Endothelial cell of umbilical vein (primary cell): Measurements from ENCODE around the gene ZNF407. TPM values are rescaled to one million over a fixed set of nuclear protein-coding genes. Genes with fewer than 3 reads are reported as not detected.

Experiments
- BruUV-seq: library from RNA; stranded (reverse); fragments of 400-500 nt; replicated peaks from 2 replicates; lab custom pipeline; 2021; lab: Mats Ljungman, UMichigan
- CTCF ChIA-PET: fragments of 300-600, 350-600 bp; sonication (Branson Sonifier 250); formaldehyde crosslinking; loops from one replicate; lab custom pipeline; 2021; ENCODE audit warnings: antibody characterized with exemption, inconsistent platforms; lab: Charles Lee
- POLR2A ChIA-PET: fragments of 300-600, 350-600 bp; sonication (Branson Sonifier 250); formaldehyde crosslinking; loops from one replicate; lab custom pipeline; 2021; ENCODE audit warnings: antibody characterized with exemption, inconsistent platforms; lab: Charles Lee
- DNase-seq: peaks from one replicate; pipeline ENCODE4 v3.0.0-alpha.2; 2011; ENCODE audit warnings: low read depth, low spot score
- FAIRE-seq: peaks from 2 replicates; lab custom pipeline; 2011; peaks lifted over from hg19 to GRCh38; lab: Jason Lieb, UNC
- H2AFZ ChIP-seq: 2 replicates; pipeline ENCODE4 v1.6.0; 2012; ENCODE audit warnings: low read depth, low read length, control low read depth, inconsistent platforms
- H3K27ac ChIP-seq: 2 replicates; pipeline ENCODE4 v1.5.1; 2011; ENCODE audit warnings: low read depth, mild to moderate bottlenecking, control low read depth, low read length, moderate library complexity; ENCODE audit not compliant: insufficient read depth
- H3K27me3 ChIP-seq, 2 experiments: 2 replicates each; pipeline versions ENCODE4 v1.6.0 to v1.6.1; 2011; ENCODE audit warnings: low read length in 2 of 2, mixed read lengths in 1 of 2; ENCODE audit not compliant: control insufficient read depth in 2 of 2, insufficient read depth in 2 of 2
- H3K36me3 ChIP-seq, 2 experiments: 2 replicates in 1 of 2; 3 replicates in 1 of 2; pipeline ENCODE4 v1.5.1; 2011; ENCODE audit warnings: low read length in 2 of 2, mild to moderate bottlenecking in 1 of 2, moderate library complexity in 1 of 2; ENCODE audit not compliant: control insufficient read depth in 2 of 2, insufficient read depth in 2 of 2; ENCODE audit errors: extremely low read depth in 1 of 2
- H3K4me1 ChIP-seq: 3 replicates; pipeline ENCODE4 v1.5.1; 2011; ENCODE audit warnings: mild to moderate bottlenecking, low read length; ENCODE audit not compliant: control insufficient read depth, insufficient read depth; ENCODE audit errors: extremely low read depth
- H3K4me2 ChIP-seq: 2 replicates; pipeline ENCODE4 v1.6.1; 2011; ENCODE audit warnings: low read length, control low read depth, mixed read lengths; ENCODE audit not compliant: insufficient read depth
- H3K4me3 ChIP-seq, 3 experiments: fragments of 200-600 bp in 1 of 3; sonication (generic), shearing (Covaris generic) in 1 of 3; replicated peaks in 1 of 3; 2 replicates each; pipeline ENCODE4 v1.5.1; 2011 to 2016; ENCODE audit warnings: control low read depth in 3 of 3, low read length in 3 of 3, mild to moderate bottlenecking in 2 of 3, inconsistent platforms in 1 of 3, low read depth in 1 of 3, moderate library complexity in 1 of 3; ENCODE audit not compliant: insufficient read depth in 1 of 3
- H3K79me2 ChIP-seq: 2 replicates; pipeline ENCODE4 v1.6.0; 2012; ENCODE audit warnings: low read length, inconsistent platforms; ENCODE audit not compliant: control insufficient read depth, insufficient read depth
- H3K9ac ChIP-seq: replicated peaks from 2 replicates; pipeline ENCODE3; 2011; ENCODE audit warnings: low read length, control low read depth; ENCODE audit not compliant: insufficient read depth; ENCODE audit errors: extremely low read depth
- H3K9me1 ChIP-seq: replicated peaks from 3 replicates; pipeline ENCODE4 v1.6.0; 2011; ENCODE audit warnings: mild to moderate bottlenecking, low read length; ENCODE audit not compliant: control insufficient read depth, insufficient read depth; ENCODE audit errors: extremely low read depth
- H3K9me3 ChIP-seq: replicated peaks from 2 replicates; pipeline ENCODE4 v1.5.1; 2012; ENCODE audit warnings: low read length, inconsistent platforms; ENCODE audit not compliant: control insufficient read depth, insufficient read depth
- H4K20me1 ChIP-seq: replicated peaks from 2 replicates; pipeline ENCODE3; 2011; ENCODE audit warnings: mild to moderate bottlenecking, low read length; ENCODE audit not compliant: control insufficient read depth, insufficient read depth; ENCODE audit errors: extremely low read depth
- CTCF ChIP-seq, 2 donors: IDR thresholded peaks; 1 replicate in 1 of 2; 2 replicates in 1 of 2; pipeline ENCODE4 v1.5.1; 2011; ENCODE audit warnings: low read length in 2 of 2, mild to moderate bottlenecking in 2 of 2, moderate library complexity in 2 of 2, control low read depth in 1 of 2, inconsistent platforms in 1 of 2, low read depth in 1 of 2; ENCODE audit not compliant: insufficient read depth in 1 of 2; ENCODE audit errors: extremely low read depth in 1 of 2
- EZH2 ChIP-seq: IDR thresholded peaks from 2 replicates; pipeline ENCODE4 v1.6.1; 2012; ENCODE audit warnings: borderline replicate concordance, low read depth, mild to moderate bottlenecking, moderate library complexity, low read length, inconsistent platforms; ENCODE audit not compliant: severe bottlenecking
- FOS ChIP-seq: IDR thresholded peaks from 2 replicates; pipeline ENCODE4 v1.6.1; 2011; ENCODE audit warnings: mild to moderate bottlenecking, low read length, moderate library complexity, borderline replicate concordance; ENCODE audit not compliant: insufficient read depth
- GATA2 ChIP-seq: IDR thresholded peaks from 2 replicates; pipeline ENCODE4 v1.7.0; 2011; ENCODE audit warnings: low read depth, mild to moderate bottlenecking, moderate library complexity, mixed read lengths, low read length; ENCODE audit not compliant: insufficient read length, insufficient read depth
- JUN ChIP-seq: IDR thresholded peaks from 2 replicates; pipeline ENCODE4 v1.6.1; 2011; ENCODE audit warnings: borderline replicate concordance, low read depth; ENCODE audit not compliant: insufficient read length, insufficient read depth
- MAX ChIP-seq: IDR thresholded peaks from 2 replicates; pipeline ENCODE4 v1.6.1; 2011; ENCODE audit not compliant: insufficient read depth, insufficient read length
- MYC ChIP-seq: IDR thresholded peaks from one replicate; pipeline ENCODE4 v1.6.1; 2011; ENCODE audit warnings: mild to moderate bottlenecking, low read depth, low read length
- POLR2A ChIP-seq: IDR thresholded peaks from 2 replicates; pipeline ENCODE4 v1.6.1; 2012; ENCODE audit warnings: low read depth, mild to moderate bottlenecking, control low read depth, low read length
- POLR2AphosphoS5 ChIP-seq: IDR thresholded peaks from 2 replicates; pipeline ENCODE4 v1.6.1; 2012; ENCODE audit warnings: low read depth, mild to moderate bottlenecking, control low read depth, low read length, moderate library complexity; ENCODE audit not compliant: insufficient read depth
- dilution Hi-C: fragments of 300-500 bp; cut with MboI; formaldehyde crosslinking; loops from one replicate; pipeline ENCODE4 v1.15.0; 2019; ENCODE audit warnings: low sequenced_read_pairs; ENCODE audit not compliant: extremely low pct_ligation_motif_present
- intact Hi-C: fragments of 100-400 bp; cut with micrococcal nuclease; formaldehyde crosslinking; loops from one replicate; pipeline ENCODE4 v1.10.0; 2022
- polyA plus RNA-seq, 4 experiments: library from polyadenylated mRNA; depleted of rRNA in 3 of 4; stranded (reverse) in 3 of 4; unstranded in 1 of 4; fragments of >200 nt; gene quantifications; 2 replicates each; pipeline versions ENCODE4 v1.2.1 to v1.2.3, GENCODE V29; 2011 to 2012; ENCODE audit warnings: missing spikeins in 1 of 4
- total RNA-seq: library from RNA; stranded (reverse); gene quantifications from 2 replicates; pipeline ENCODE4 v1.2.3, GENCODE V29; 2021

Gene ZNF407
- total and polyA plus RNA-seq, 2 donors (not counting 3 experiments of a cell fraction or from before 2014, with no cell fraction given) = 3.8 to 20.1 TPM

- intact Hi-C loops = no loop called here
- H3K36me3 ChIP-seq = no peaks in the 10 kb centered on the region
- no peak overlapping the region for H3K4me2 ChIP-seq
- no peaks in the 10 kb centered on the region for H3K9me1 ChIP-seq
- DNase-seq (no peak), FAIRE-seq (no peak)
- TF ChIP-seq FOS = no peak
- no peak for TF ChIP-seq CTCF (IDR thresholded peaks at IDR 0.05; ENCODE audit: extremely low read depth in 1 of 2, insufficient read depth in 1 of 2, low read depth in 1 of 2, low read length in 2 of 2)
- no peak for TF ChIP-seq MYC
- TF ChIP-seq MAX = no peak
- TF ChIP-seq POLR2AphosphoS5 = no peak
- TF ChIP-seq JUN = no peak
- TF ChIP-seq POLR2A = no peak
- no peak for TF ChIP-seq GATA2
- no peak for TF ChIP-seq EZH2
- no peaks in the 10 kb centered on the region for H3K79me2 ChIP-seq
- CTCF ChIA-PET = interaction anchor here (1.0 kb wide), 1 partner anchor 19 kb away, joined by 4 read pairs; no protein-coding TSS in a partner anchor
- H4K20me1 ChIP-seq = no peaks in the 10 kb centered on the region
- no peaks in the 10 kb centered on the region for H3K27me3 ChIP-seq
- no peak overlapping the region for H3K27ac ChIP-seq
- BruUV-seq = no TSS peak
- dilution Hi-C loops = no loop called here
- POLR2A ChIA-PET = no interaction called here
- peaks cover 2% of the 10 kb centered on the region for H3K4me1 ChIP-seq
- H2AFZ ChIP-seq = no peak overlapping the region
- no peaks in the 10 kb centered on the region for H3K9me3 ChIP-seq
- no peak overlapping the region for H3K4me3 ChIP-seq
- no peak overlapping the region for H3K9ac ChIP-seq
Measured at GRCh38 chr18:74944676-74945075, 347.0 kb downstream of the ZNF407 start.
